Upper lobe of left lung (tissue), 4 donors: Measurements from ENCODE around the gene SLC6A18.

Experiments
- CTCF ChIP-seq, 6 experiments: fragments of 450-650 bp in 4 of 6; fragments of 200-600 bp in 2 of 6; sonication (generic) in 2 of 6; IDR thresholded peaks; one replicate each; pipeline ENCODE4 v1.5.1; 2016 to 2019; ENCODE audit warnings: antibody characterized with exemption in 6 of 6
- POLR2A ChIP-seq, 4 donors: fragments of 450-650 bp; IDR thresholded peaks; one replicate each; pipeline ENCODE4 v1.5.1; 2016 to 2017; ENCODE audit warnings: antibody characterized with exemption in 4 of 4, mild to moderate bottlenecking in 2 of 4
- POLR2AphosphoS5 ChIP-seq, 2 donors: sonication (generic); formaldehyde crosslinking; IDR thresholded peaks; one replicate each; pipeline ENCODE4 v1.5.1; 2017; ENCODE audit warnings: antibody characterized with exemption in 2 of 2

GRCh38 chr5:1196562-1196961 lies 28.6 kb upstream of the SLC6A18 start:
- no peak for TF ChIP-seq CTCF (IDR thresholded peaks at IDR 0.05)
- TF ChIP-seq POLR2A (IDR thresholded peaks at IDR 0.05) = no peak
- no peak for TF ChIP-seq POLR2AphosphoS5 (IDR thresholded peaks at IDR 0.05)
